Right lobe of liver (tissue), 6 donors: Measurements from ENCODE around the gene MIER2. TPM values are rescaled to one million over a fixed set of nuclear protein-coding genes. Genes with fewer than 3 reads are reported as not detected.
A peak's percentile ranks its signal among the peaks of the same experiment; 100 is the strongest.

Source experiments
- ATAC-seq, 4 donors: fragments of 200-7000 bp; cut with Tn5 transposase; one replicate each; pipeline ENCODE4 v1.9.1; 2020; ENCODE audit warnings: mild to moderate bottlenecking in 4 of 4, moderate library complexity in 4 of 4
- DNase-seq, 3 donors: peaks; one replicate each; pipeline ENCODE4 v3.0.0-alpha.2; 2020
- H3K27ac ChIP-seq, 3 donors: fragments of 200-600 bp; one replicate each; pipeline ENCODE4 v1.8.0; 2022
- H3K27me3 ChIP-seq, 2 donors: fragments of 200-600 bp; one replicate each; pipeline ENCODE4 v1.8.0; 2022
- H3K36me3 ChIP-seq, 4 donors: fragments of 200-600 bp; sonication (generic) in 1 of 4; one replicate each; pipeline versions ENCODE4 v1.5.1 to v1.8.0; 2017 to 2022; ENCODE audit warnings: control low read depth in 1 of 4
- H3K4me1 ChIP-seq, 4 donors: fragments of 200-600 bp; sonication (generic) in 1 of 4; one replicate each; pipeline versions ENCODE4 v1.5.1 to v1.8.0; 2017 to 2022; ENCODE audit warnings: control low read depth in 1 of 4
- H3K4me3 ChIP-seq, 3 donors: fragments of 200-600 bp; one replicate each; pipeline ENCODE4 v1.8.0; 2022
- H3K9me3 ChIP-seq, 4 donors: fragments of 200-600 bp; sonication (generic) in 1 of 4; one replicate each; pipeline versions ENCODE4 v1.5.1 to v1.8.0; 2017 to 2022; ENCODE audit warnings: control low read depth in 1 of 4
- CTCF ChIP-seq, 4 donors: fragments of 200-600 bp in 3 of 4; fragments of 450-650 bp in 1 of 4; IDR thresholded peaks; one replicate each; pipeline versions ENCODE4 v1.5.1 to v1.8.0; 2016 to 2022; ENCODE audit warnings: antibody characterized with exemption in 4 of 4, mild to moderate bottlenecking in 2 of 4
- POLR2A ChIP-seq: fragments of 450-650 bp; IDR thresholded peaks from one replicate; pipeline ENCODE4 v1.6.1; 2017; ENCODE audit warnings: antibody characterized with exemption, mild to moderate bottlenecking
- WGBS: methylation state at CpG from one replicate; pipeline ENCODE4 v1.1.6; 2018; ENCODE audit warnings: low coverage, low lambda C conversion rate; ENCODE audit not compliant: insufficient coverage; ENCODE audit errors: missing lambda C conversion rate; 5-methylcytosine and 5-hydroxymethylcytosine counted together
- intact Hi-C, 2 donors: fragments of 100-400 bp; cut with DNase I; formaldehyde crosslinking; loops; one replicate each; pipeline versions ENCODE4 v1.11.2 to v1.14.1; 2022
- total RNA-seq, 6 experiments: library from RNA; depleted of rRNA in 2 of 6; stranded (reverse); fragments of >200 nt in 2 of 6; fragmentation: NEBNext Ultra II Directional in 3 of 6; extraction: Animal tissue kit (Norgen Biotek cat#: 25700) in 3 of 6; gene quantifications; one replicate each; pipeline versions ENCODE4 v1.1.0 to v1.2.4, GENCODE V29; 2016 to 2023
- donor health status: DM: no; HTN: yes; CAD: no.
- donor health status: DM: no; HTN: no; CAD: no.
- donor health status: DM: no; HTN: no; CAD: no.
- donor health status: DM: no; HTN: yes; CAD: no.
- donor health status: DM: no; HTN: yes; CAD: no.

Gene MIER2
- total RNA-seq, 6 experiments from 2014 or later, result 3.1 to 7.3 (median 4.5) TPM

GRCh38 chr19:292951-293350, 51.6 kb downstream of the MIER2 start:
- intact Hi-C loops, result no loop called here
- Histone ChIP-seq H3K27me3 (peaks cover 7 to 16% of the 10 kb centered on the region in 2 donors), H3K27ac (no peak overlapping the region), H3K4me1 (no peaks in the 10 kb centered on the region), H3K36me3 (no peaks in the 10 kb centered on the region), H3K4me3 (no peak overlapping the region), H3K9me3 (no peaks in the 10 kb centered on the region)
- DNase-seq, result no peak
- TF ChIP-seq POLR2A, result no peak
- no peak for TF ChIP-seq CTCF (IDR thresholded peaks at IDR 0.05)
- 87% methylated on average over 3 of the region's 4 CpGs for WGBS
- ATAC-seq, result no peak

GRCh38 chr19:292281-292884, 52.2 kb downstream of the MIER2 start:
- Histone ChIP-seq H3K27ac (no peak overlapping the region), H3K36me3 (no peaks in the 10 kb centered on the region), H3K4me1 (no peaks in the 10 kb centered on the region), H3K9me3 (no peaks in the 10 kb centered on the region), H3K27me3 (peaks cover 7 to 16% of the 10 kb centered on the region in 2 donors), H3K4me3 (no peak overlapping the region)
- 20% methylated on average over 1 of the region's 15 CpGs for WGBS
- intact Hi-C loops, result no loop called here
- no peak for TF ChIP-seq CTCF (IDR thresholded peaks at IDR 0.05)
- no peak for TF ChIP-seq POLR2A
- DNase-seq, result peak in 1 of 3 donors; percentile 48
- no peak for ATAC-seq

DNA sequence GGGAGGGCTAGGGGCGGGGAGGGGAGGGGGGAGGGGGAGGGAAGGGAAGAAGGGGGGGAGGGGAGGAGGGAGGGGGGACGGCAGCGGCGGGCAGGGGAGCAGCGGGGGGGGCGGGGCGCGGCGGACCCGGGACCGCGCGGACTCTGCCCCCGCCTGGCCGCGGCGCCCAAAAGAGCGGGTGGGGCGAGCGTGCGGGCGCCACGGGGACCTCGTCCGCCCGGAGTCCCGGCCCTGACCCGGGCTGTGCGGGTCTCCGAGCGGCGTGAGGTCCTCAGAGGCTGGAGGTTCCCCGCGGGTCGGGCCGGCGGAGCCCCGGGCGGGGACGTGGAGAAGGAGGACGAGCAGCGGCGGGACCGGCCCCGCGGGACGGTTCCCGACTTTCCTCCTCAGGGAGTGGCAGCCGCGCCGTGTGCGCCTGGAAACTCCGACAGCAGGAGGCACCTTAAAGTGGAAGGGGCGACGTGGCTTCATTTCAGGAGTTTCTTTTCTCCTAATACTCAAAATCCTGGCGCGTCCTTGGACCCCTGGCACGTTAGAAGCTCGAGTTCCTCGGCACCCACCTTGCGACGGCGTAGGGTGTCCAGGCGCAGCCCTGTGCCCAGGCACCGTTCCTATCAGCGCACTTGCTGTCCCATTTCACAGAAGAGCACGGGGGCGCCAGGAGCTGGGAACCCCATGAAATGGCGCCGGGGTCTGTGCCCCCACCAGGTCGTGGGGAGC, 52.9 kb downstream of the MIER2 start:
- TF ChIP-seq POLR2A, result no peak
- no peaks in the 10 kb centered on the region for H3K36me3 ChIP-seq
- peaks cover 7 to 16% of the 10 kb centered on the region in 2 donors for H3K27me3 ChIP-seq
- H3K27ac ChIP-seq, result no peak overlapping the region
- no peaks in the 10 kb centered on the region for H3K4me1 ChIP-seq
- peak overlapping the region in 1 of 3 donors; percentile 4 for H3K4me3 ChIP-seq
- ATAC-seq (no peak), DNase-seq (no peak)
- no peaks in the 10 kb centered on the region for H3K9me3 ChIP-seq
- intact Hi-C loops, result no loop called here
- 8% methylated on average over 5 of the region's 71 CpGs for WGBS

DNA sequence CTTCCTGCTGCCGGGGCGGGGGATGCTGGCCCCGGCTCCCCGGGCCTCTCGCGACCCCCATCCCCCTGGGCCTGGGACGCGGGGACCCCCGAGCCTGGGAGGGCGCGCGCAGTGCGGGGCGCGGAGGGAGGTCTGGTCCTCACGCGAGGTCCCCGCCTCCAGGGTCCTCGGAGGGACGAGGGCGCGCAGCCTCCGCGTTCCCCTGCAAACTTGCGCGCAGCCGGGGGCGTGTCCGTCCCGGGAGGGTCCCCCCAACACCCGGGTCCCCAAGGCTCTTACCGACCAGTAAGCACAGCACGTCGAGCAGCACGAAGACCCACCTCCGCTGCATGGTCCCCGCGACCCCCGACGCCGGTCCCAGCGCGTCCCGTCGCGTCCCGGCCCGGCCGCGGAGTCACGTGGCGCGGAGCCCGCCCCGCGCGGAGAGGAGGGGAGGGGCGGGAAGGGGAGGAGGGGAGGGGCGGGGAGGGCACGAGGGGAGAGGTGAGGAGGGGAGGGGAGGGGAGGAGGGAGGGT, 53.5 kb downstream of the MIER2 start, which contains the start of gene PLPP2:
PLPP2 (minus strand) TSS at position 398 of the 516 bp plus-strand sequence; CDS start at position 331, 67 bp downstream.
- WGBS, result 9% methylated on average over 27 of the region's 60 CpGs
- no peaks in the 10 kb centered on the region for H3K36me3 ChIP-seq
- H3K4me3 ChIP-seq, result peak within 1 kb of the TSS in 1 of 3 donors; percentile 24
- ATAC-seq, result no peak
- TF ChIP-seq POLR2A (no peak), CTCF (IDR thresholded peaks at IDR 0.05) (no peak)
- no peaks in the 10 kb centered on the region for H3K9me3 ChIP-seq
- intact Hi-C loops, result no loop called here
- DNase-seq, result peak in 2 of 3 donors; percentile 17 to 44
- peaks cover 7 to 16% of the 10 kb centered on the region in 2 donors for H3K27me3 ChIP-seq
- H3K27ac ChIP-seq, result no peak within 1 kb of the TSS
- no peaks in the 10 kb centered on the region for H3K4me1 ChIP-seq
